GM12873 (cell line): ENCODE results near the gene ZNF621.

ENCODE experiments used
- TF ChIP-seq, protein P1 (sequence below): IDR thresholded peaks from 2 replicates; pipeline ENCODE4 v1.5.1; 2012; ENCODE audit warnings: low read depth, mild to moderate bottlenecking, moderate library complexity, low read length, control low read depth; ENCODE audit not compliant: insufficient read depth; ENCODE audit errors: missing control alignments

ZNF621 gene

GRCh38 chr3:40499952-40500351 is 24.8 kb upstream of the ZNF621 start:
- TF ChIP-seq, protein P1, sequence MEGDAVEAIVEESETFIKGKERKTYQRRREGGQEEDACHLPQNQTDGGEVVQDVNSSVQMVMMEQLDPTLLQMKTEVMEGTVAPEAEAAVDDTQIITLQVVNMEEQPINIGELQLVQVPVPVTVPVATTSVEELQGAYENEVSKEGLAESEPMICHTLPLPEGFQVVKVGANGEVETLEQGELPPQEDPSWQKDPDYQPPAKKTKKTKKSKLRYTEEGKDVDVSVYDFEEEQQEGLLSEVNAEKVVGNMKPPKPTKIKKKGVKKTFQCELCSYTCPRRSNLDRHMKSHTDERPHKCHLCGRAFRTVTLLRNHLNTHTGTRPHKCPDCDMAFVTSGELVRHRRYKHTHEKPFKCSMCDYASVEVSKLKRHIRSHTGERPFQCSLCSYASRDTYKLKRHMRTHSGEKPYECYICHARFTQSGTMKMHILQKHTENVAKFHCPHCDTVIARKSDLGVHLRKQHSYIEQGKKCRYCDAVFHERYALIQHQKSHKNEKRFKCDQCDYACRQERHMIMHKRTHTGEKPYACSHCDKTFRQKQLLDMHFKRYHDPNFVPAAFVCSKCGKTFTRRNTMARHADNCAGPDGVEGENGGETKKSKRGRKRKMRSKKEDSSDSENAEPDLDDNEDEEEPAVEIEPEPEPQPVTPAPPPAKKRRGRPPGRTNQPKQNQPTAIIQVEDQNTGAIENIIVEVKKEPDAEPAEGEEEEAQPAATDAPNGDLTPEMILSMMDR: no peak

- TF ChIP-seq, protein P1: no peak
These were observed 22.7 kb upstream of the ZNF621 start for GRCh38 chr3:40502034-40502433.

- TF ChIP-seq, protein P1: no peak
These were observed 19.9 kb upstream of the ZNF621 start for GRCh38 chr3:40504636-40505430.

DNA sequence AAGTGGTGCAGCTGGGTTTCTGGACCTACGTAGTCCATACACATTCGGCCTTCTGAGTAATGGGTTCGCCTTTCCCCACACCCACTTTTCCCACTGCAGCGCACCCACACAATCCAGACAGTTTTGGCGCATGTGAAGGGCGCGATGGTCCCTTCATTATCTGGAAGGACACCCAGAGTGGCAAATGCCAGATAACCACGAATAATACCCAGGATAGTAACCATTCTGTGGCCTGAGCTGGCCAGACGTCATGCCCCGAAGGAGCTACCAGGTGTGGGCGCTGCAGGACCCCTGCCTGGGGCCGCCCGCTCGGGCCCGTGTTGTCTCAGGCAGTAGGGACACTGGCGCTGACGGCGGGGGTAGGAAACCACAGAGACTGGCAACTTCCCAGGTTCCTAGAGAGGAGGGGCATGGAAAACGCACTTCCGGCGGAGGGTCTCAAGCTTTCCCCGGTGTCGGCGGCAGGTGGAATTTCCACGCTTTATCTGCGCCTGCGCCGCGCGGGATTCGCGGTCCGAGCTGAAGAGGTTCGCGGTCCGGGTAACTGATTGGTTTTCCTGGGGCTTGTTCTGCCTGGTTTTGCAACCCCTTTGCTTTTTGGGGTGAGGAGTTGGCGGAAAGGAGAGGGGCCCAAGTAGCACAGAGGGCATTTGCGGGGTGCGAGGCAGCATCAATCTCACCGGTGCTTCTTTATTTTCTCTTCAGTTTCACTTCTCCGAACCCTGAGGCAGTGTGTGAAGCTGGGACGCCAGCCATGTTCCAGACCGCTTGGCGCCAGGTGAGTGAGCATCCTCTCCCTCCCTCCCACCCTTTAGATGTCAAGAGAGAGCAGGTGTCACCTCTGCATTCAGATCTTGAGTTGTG is 18.9 kb upstream of the ZNF621 start, which contains the start of gene ZNF620:
ZNF620 (plus strand) TSS at position 441 of the 864 bp plus-strand sequence; CDS start at position 755, 314 bp downstream.
- TF ChIP-seq, protein P1: peak; percentile 53

- TF ChIP-seq, protein P1: no peak
These were observed 13.6 kb upstream of the ZNF621 start for GRCh38 chr3:40511031-40511718.

DNA sequence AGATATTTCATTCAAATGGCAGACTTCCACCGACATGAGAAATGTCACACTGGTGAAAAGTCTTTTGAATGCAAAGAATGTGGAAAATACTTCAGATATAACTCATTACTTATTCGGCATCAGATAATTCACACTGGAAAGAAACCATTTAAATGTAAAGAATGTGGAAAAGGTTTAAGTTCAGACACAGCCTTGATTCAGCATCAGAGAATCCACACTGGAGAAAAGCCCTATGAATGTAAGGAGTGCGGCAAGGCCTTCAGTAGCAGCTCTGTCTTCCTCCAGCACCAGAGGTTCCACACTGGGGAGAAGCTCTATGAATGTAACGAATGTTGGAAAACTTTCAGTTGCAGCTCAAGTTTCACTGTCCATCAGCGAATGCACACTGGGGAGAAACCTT is 8.6 kb upstream of the ZNF621 start:
- TF ChIP-seq, protein P1: no peak
